Prostate gland (tissue), 2 donors: ENCODE results near the gene NKD2. TPM values are rescaled to one million over a fixed set of nuclear protein-coding genes. Genes with fewer than 3 reads are reported as not detected.

Source experiments
- DNase-seq: peaks from one replicate; pipeline ENCODE4 v3.0.0-alpha.2; 2019; ENCODE audit warnings: low spot score
- H3K27ac ChIP-seq, 2 donors: fragments of 200-600 bp; sonication (generic); 2 replicates each; pipeline ENCODE4 v1.5.1; 2017 to 2019
- H3K27me3 ChIP-seq: fragments of 200-600 bp; sonication (generic); replicated peaks from 2 replicates; pipeline ENCODE4 v1.5.1; 2019; ENCODE audit not compliant: insufficient read depth
- H3K36me3 ChIP-seq, 2 donors: fragments of 200-600 bp; sonication (generic); 1 replicate in 1 of 2; 2 replicates in 1 of 2; pipeline versions ENCODE4 v1.5.1 to v1.8.1; 2017 to 2019
- H3K4me1 ChIP-seq: fragments of 200-600 bp; sonication (generic); replicated peaks from 2 replicates; pipeline ENCODE4 v1.5.1; 2019
- H3K4me3 ChIP-seq, 2 donors: fragments of 200-600 bp; sonication (generic); 2 replicates each; pipeline ENCODE4 v1.5.1; 2017 to 2019
- H3K9me3 ChIP-seq: fragments of 200-600 bp; sonication (generic); 2 replicates; pipeline ENCODE4 v1.5.1; 2017
- CTCF ChIP-seq, 4 experiments: fragments of 200-600 bp in 2 of 4; fragments of 450-650 bp in 2 of 4; sonication (generic) in 2 of 4; IDR thresholded peaks; 1 replicate in 3 of 4; 2 replicates in 1 of 4; pipeline ENCODE4 v1.5.1; 2016 to 2019; ENCODE audit warnings: antibody characterized with exemption in 4 of 4, mild to moderate bottlenecking in 2 of 4, moderate library complexity in 2 of 4
- POLR2A ChIP-seq: fragments of 450-650 bp; IDR thresholded peaks from one replicate; pipeline ENCODE4 v1.6.1; 2016; ENCODE audit warnings: antibody characterized with exemption, mild to moderate bottlenecking
- POLR2AphosphoS5 ChIP-seq: sonication (generic); formaldehyde crosslinking; IDR thresholded peaks from one replicate; pipeline ENCODE4 v1.6.1; 2017; ENCODE audit warnings: antibody characterized with exemption
- WGBS: methylation state at CpG from one replicate; pipeline ENCODE4 v1.1.5; 2018; 5-methylcytosine and 5-hydroxymethylcytosine counted together
- intact Hi-C: fragments of 100-400 bp; cut with DNase I; formaldehyde crosslinking; loops from one replicate; pipeline ENCODE4 v1.14.2; 2022
- total RNA-seq, 2 donors: library from RNA; depleted of rRNA; stranded (reverse); fragments of >200 nt; gene quantifications; one replicate each; pipeline ENCODE4 v1.1.0, GENCODE V29; 2016

The NKD2 gene
- total RNA-seq, 2 donors from 2014 or later, result 2.9 to 22.1 TPM

GRCh38 chr5:1038417-1039209, 30.0 kb downstream of the NKD2 start:
- no peak for DNase-seq
- Histone ChIP-seq H3K4me1 (no peaks in the 10 kb centered on the region), H3K27ac (no peak overlapping the region), H3K36me3 (no peaks in the 10 kb centered on the region), H3K4me3 (no peak overlapping the region), H3K27me3 (no peaks in the 10 kb centered on the region), H3K9me3 (no peaks in the 10 kb centered on the region)
- 88% methylated on average over 27 of the region's 28 CpGs for WGBS
- no peak for TF ChIP-seq POLR2A
- no peak for TF ChIP-seq POLR2AphosphoS5
- no peak for TF ChIP-seq CTCF (IDR thresholded peaks at IDR 0.05)
- intact Hi-C loops, result no loop called here

- no peak for DNase-seq
- Histone ChIP-seq H3K4me3 (no peak overlapping the region), H3K36me3 (no peaks in the 10 kb centered on the region), H3K27ac (no peak overlapping the region), H3K27me3 (no peaks in the 10 kb centered on the region), H3K9me3 (no peaks in the 10 kb centered on the region), H3K4me1 (no peaks in the 10 kb centered on the region)
- TF ChIP-seq POLR2A (no peak), POLR2AphosphoS5 (no peak), CTCF (IDR thresholded peaks at IDR 0.05) (no peak)
- WGBS, result 86% methylated on average over 16 of the region's 16 CpGs
- intact Hi-C loops, result no loop called here
These were observed 30.6 kb downstream of the NKD2 start for GRCh38 chr5:1039210-1039548.

GRCh38 chr5:1039706-1040260, 31.2 kb downstream of the NKD2 start:
- 90% methylated on average over 18 of the region's 18 CpGs for WGBS
- H3K9me3 ChIP-seq, result no peaks in the 10 kb centered on the region
- DNase-seq, result no peak
- no peaks in the 10 kb centered on the region for H3K27me3 ChIP-seq
- no peak overlapping the region for H3K27ac ChIP-seq
- H3K4me3 ChIP-seq, result no peak overlapping the region
- no peak for TF ChIP-seq POLR2AphosphoS5
- TF ChIP-seq POLR2A, result no peak
- no peak for TF ChIP-seq CTCF (IDR thresholded peaks at IDR 0.05)
- H3K36me3 ChIP-seq, result no peaks in the 10 kb centered on the region
- intact Hi-C loops, result no loop called here
- no peaks in the 10 kb centered on the region for H3K4me1 ChIP-seq

GRCh38 chr5:1040571-1040970, 32.0 kb downstream of the NKD2 start:
- Histone ChIP-seq H3K27me3 (no peaks in the 10 kb centered on the region), H3K36me3 (no peaks in the 10 kb centered on the region), H3K4me1 (no peaks in the 10 kb centered on the region), H3K4me3 (no peak overlapping the region), H3K27ac (no peak overlapping the region), H3K9me3 (no peaks in the 10 kb centered on the region)
- TF ChIP-seq POLR2A, result no peak
- TF ChIP-seq POLR2AphosphoS5, result no peak
- no peak for TF ChIP-seq CTCF (IDR thresholded peaks at IDR 0.05)
- WGBS, result 90% methylated on average over 10 of the region's 10 CpGs
- intact Hi-C loops, result no loop called here
- DNase-seq, result no peak
